ENCODE measurements around the gene TYK2.

The TYK2 gene

DNA sequence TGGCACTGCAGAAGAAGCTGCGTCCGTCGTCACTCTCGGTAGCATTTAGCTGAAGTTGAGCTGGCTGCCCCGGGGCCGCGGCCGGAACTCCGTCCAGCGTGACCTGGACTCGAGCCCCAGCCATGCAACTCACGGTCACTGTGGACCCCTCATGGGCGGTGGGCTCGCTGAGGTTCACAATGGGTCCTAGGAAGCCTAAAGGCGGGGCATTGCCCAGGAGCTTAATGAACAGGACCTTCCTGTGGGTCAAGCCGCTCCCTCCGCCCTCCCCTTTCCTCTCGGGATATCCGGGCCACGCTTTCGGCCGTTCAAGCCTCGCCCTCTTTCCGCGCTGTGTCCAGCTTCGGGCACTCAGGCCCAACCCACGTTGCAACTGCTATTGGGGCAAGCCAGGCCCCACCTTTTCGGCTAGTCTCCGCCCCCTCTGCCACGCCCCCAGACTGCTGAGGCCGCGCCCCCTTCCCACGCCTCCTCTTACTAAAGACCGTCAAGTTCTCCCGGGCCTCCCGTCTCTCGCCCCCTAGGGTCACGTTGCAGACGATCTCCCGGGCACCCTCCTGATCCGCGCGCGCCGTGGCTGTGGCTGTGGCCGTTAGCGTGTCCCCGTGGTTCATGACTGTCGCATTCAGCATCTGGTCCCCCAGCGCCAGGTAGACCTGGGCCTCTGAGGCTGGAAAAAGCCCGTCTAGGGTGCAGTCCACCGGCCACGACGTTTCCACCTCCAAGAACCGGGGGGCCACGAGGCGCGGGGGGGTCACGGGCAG lies 45.6 kb downstream of the TYK2 start:
- no peak overlapping the region for H2AK5ac ChIP-seq (ENCODE audit: low read length)
- H2BK15ac ChIP-seq (replicated peaks; ENCODE audit: low read depth) = no peak overlapping the region
- H2BK5ac ChIP-seq (ENCODE audit: low read length) = no peak overlapping the region
- peak overlapping the region; percentile 84 for H3K56ac ChIP-seq (ENCODE audit: low read length)
- peak overlapping the region; percentile 70 for H3K4me2 ChIP-seq (ENCODE audit: low read length)
- no peak overlapping the region for H2BK120ac ChIP-seq (ENCODE audit: low read depth, low read length)
- no peaks in the 10 kb centered on the region for H3K36me3 ChIP-seq (ENCODE audit: control insufficient read depth, insufficient read depth, low read length)
- H3K27ac ChIP-seq (ENCODE audit: low read depth, low read length) = no peak overlapping the region
- peak overlapping the region; percentile 70 for H3K9ac ChIP-seq (ENCODE audit: low read length)
- no peak overlapping the region for H4K5ac ChIP-seq (ENCODE audit: low read length)
- H4K8ac ChIP-seq (ENCODE audit: low read depth, low read length) = no peak overlapping the region
- no CpG with 5 or more reads among the region's 59 CpGs for WGBS (ENCODE audit: extremely low coverage, insufficient coverage, low lambda C conversion rate)
- H3K27me3 ChIP-seq (ENCODE audit: insufficient read depth, low read length, poor library complexity) = no peaks in the 10 kb centered on the region
- H3K79me1 ChIP-seq (ENCODE audit: low read length) = peaks cover 11% of the 10 kb centered on the region
- no peak overlapping the region for H3K4ac ChIP-seq (ENCODE audit: low read depth, low read length)
- H3K4me1 ChIP-seq (ENCODE audit: control insufficient read depth, low read depth, low read length) = peaks cover 3% of the 10 kb centered on the region
- H3K18ac ChIP-seq (ENCODE audit: low read length) = no peak overlapping the region
- DNase-seq = peak; percentile 92
- H3K4me3 ChIP-seq (ENCODE audit: low read length) = peak overlapping the region; percentile 25
- H3K79me2 ChIP-seq (ENCODE audit: control insufficient read depth, insufficient read depth, low read length) = peaks cover 17% of the 10 kb centered on the region
- no peak overlapping the region for H3K23ac ChIP-seq (ENCODE audit: low read length)

- no peak overlapping the region for H4K8ac ChIP-seq (ENCODE audit: low read depth, low read length)
- H3K27me3 ChIP-seq (ENCODE audit: insufficient read depth, low read length, poor library complexity) = no peaks in the 10 kb centered on the region
- H3K9ac ChIP-seq (ENCODE audit: low read length) = peak overlapping the region; percentile 70
- no peak overlapping the region for H3K4ac ChIP-seq (ENCODE audit: low read depth, low read length)
- H2BK120ac ChIP-seq (ENCODE audit: low read depth, low read length) = no peak overlapping the region
- peak; percentile 24 for DNase-seq
- peak overlapping the region; percentile 70 for H3K4me2 ChIP-seq (ENCODE audit: low read length)
- H3K23ac ChIP-seq (ENCODE audit: low read length) = no peak overlapping the region
- H2AK5ac ChIP-seq (ENCODE audit: low read length) = no peak overlapping the region
- H4K5ac ChIP-seq (ENCODE audit: low read length) = no peak overlapping the region
- H3K4me3 ChIP-seq (ENCODE audit: low read length) = peak overlapping the region; percentile 67
- peaks cover 11% of the 10 kb centered on the region for H3K79me1 ChIP-seq (ENCODE audit: low read length)
- no peak overlapping the region for H3K18ac ChIP-seq (ENCODE audit: low read length)
- WGBS (ENCODE audit: extremely low coverage, insufficient coverage, low lambda C conversion rate) = no CpG with 5 or more reads among the region's 44 CpGs
- H3K36me3 ChIP-seq (ENCODE audit: control insufficient read depth, insufficient read depth, low read length) = no peaks in the 10 kb centered on the region
- H3K79me2 ChIP-seq (ENCODE audit: control insufficient read depth, insufficient read depth, low read length) = peaks cover 17% of the 10 kb centered on the region
- H3K56ac ChIP-seq (ENCODE audit: low read length) = peak overlapping the region; percentile 84
- no peak overlapping the region for H2BK15ac ChIP-seq (replicated peaks; ENCODE audit: low read depth)
- peaks cover 3% of the 10 kb centered on the region for H3K4me1 ChIP-seq (ENCODE audit: control insufficient read depth, low read depth, low read length)
- no peak overlapping the region for H2BK5ac ChIP-seq (ENCODE audit: low read length)
- no peak overlapping the region for H3K27ac ChIP-seq (ENCODE audit: low read depth, low read length)
Observed at GRCh38 chr19:10333758-10334587, 46.4 kb downstream of the TYK2 start.

DNA sequence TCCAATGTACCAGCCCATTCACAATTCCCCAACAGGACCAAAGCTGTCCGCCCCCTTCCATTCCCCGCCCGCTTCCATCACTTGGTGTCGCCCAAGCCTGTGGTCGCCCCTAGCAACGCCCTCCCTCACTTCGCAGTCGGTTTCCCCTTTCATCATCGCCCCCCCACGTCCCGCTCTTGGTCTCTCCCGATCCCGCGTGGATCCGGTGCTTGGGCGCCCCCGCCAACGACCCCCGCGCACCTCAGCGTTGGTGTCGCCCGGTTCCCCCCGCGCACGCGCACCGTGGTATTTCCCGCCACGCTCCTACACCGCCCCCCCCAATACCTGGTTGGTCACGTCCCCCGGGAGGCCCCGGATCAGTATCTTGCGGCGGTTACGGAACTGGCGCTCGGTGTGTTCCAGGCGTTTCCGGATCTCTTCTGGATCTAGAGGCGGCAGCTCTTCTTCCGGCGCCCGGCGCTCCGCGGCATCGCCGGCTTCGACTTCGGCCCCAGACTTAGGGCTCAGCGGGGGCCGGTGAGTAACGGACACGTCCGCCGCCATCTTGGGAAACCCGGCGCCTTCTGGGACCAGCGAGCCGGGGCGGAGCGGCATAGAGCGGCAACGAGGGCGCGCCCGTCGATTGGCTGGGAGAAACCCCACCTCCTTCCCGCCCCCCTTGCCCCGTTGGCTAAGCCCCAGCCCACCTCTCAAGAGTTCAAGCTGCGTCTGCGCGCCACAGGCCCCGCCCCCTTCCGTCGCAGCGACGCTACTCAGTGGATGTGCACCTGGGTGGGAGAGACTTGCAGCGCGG lies 47.2 kb downstream of the TYK2 start, which contains the start of gene RAVER1:
RAVER1 (minus strand) TSS at position 565 of the 793 bp plus-strand sequence; CDS start at position 543, 22 bp downstream.
- no peak within 1 kb of the TSS for H2AK5ac ChIP-seq (ENCODE audit: low read length)
- WGBS (ENCODE audit: extremely low coverage, insufficient coverage, low lambda C conversion rate) = no CpG with 5 or more reads among the region's 82 CpGs
- H3K4me1 ChIP-seq (ENCODE audit: control insufficient read depth, low read depth, low read length) = peaks cover 3% of the 10 kb centered on the region
- no peak within 1 kb of the TSS for H2BK5ac ChIP-seq (ENCODE audit: low read length)
- no peak within 1 kb of the TSS for H4K5ac ChIP-seq (ENCODE audit: low read length)
- H3K56ac ChIP-seq (ENCODE audit: low read length) = peak within 1 kb of the TSS; percentile 92
- peak within 1 kb of the TSS; percentile 74 for H3K4me3 ChIP-seq (ENCODE audit: low read length)
- H4K8ac ChIP-seq (ENCODE audit: low read depth, low read length) = no peak within 1 kb of the TSS
- H3K27me3 ChIP-seq (ENCODE audit: insufficient read depth, low read length, poor library complexity) = no peaks in the 10 kb centered on the region
- no peak within 1 kb of the TSS for H2BK15ac ChIP-seq (replicated peaks; ENCODE audit: low read depth)
- H2BK120ac ChIP-seq (ENCODE audit: low read depth, low read length) = no peak within 1 kb of the TSS
- H3K18ac ChIP-seq (ENCODE audit: low read length) = peak within 1 kb of the TSS; percentile 66
- peaks cover 11% of the 10 kb centered on the region for H3K79me1 ChIP-seq (ENCODE audit: low read length)
- H3K79me2 ChIP-seq (ENCODE audit: control insufficient read depth, insufficient read depth, low read length) = peaks cover 17% of the 10 kb centered on the region
- H3K4ac ChIP-seq (ENCODE audit: low read depth, low read length) = peak within 1 kb of the TSS; percentile 61
- peak; percentile 98 for DNase-seq
- H3K23ac ChIP-seq (ENCODE audit: low read length) = no peak within 1 kb of the TSS
- peak within 1 kb of the TSS; percentile 73 for H3K4me2 ChIP-seq (ENCODE audit: low read length)
- no peaks in the 10 kb centered on the region for H3K36me3 ChIP-seq (ENCODE audit: control insufficient read depth, insufficient read depth, low read length)
- peak within 1 kb of the TSS; percentile 80 for H3K9ac ChIP-seq (ENCODE audit: low read length)
- H3K27ac ChIP-seq (ENCODE audit: low read depth, low read length) = peak within 1 kb of the TSS; percentile 64

DNA sequence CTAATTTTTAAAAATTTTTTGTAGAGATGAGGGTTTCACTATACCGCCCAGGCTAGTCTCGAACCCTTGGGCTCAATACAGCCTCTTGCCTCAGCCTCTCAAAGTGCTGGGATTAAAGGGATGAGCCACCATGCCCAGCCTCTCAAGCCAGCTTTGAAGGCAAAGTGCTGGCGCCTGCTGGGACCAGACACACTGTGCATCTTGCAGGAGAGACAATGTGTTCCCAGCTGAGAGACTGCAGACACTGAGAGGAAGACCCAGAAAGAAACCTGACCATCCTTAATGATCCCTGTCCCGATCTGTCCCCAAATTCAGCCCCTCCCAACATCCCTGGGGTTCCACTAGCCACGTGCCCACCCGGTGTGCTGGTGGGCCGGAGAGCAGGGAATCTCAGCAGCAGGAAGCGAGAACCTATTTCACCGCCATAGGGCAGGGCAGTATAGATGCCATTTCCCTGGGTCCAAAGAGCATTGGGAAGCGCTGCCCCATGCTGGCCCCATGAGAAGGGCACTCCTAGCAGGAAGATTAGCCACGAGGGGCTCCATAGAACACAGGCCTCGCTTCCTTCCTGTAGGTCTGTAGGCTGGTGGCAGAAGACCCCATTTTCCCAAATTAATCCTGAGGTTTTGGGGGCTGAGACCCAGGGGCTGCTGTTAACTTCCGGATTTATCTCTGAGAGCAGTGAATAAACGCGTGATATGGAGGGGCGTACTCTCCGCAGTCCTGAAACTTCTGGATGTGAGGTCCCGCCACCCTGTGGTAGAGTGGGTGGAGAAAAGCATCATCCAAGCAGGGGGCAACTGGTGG lies 48.0 kb downstream of the TYK2 start:
- Histone ChIP-seq H2BK120ac (ENCODE audit: low read depth, low read length) (no peak overlapping the region), H3K4me3 (ENCODE audit: low read length) (peak overlapping the region; percentile 74), H3K4me2 (ENCODE audit: low read length) (peak overlapping the region; percentile 73), H3K4ac (ENCODE audit: low read depth, low read length) (no peak overlapping the region), H3K27ac (ENCODE audit: low read depth, low read length) (no peak overlapping the region), H3K27me3 (ENCODE audit: insufficient read depth, low read length, poor library complexity) (no peaks in the 10 kb centered on the region), H2BK15ac (replicated peaks; ENCODE audit: low read depth) (no peak overlapping the region), H2BK5ac (ENCODE audit: low read length) (no peak overlapping the region), H4K5ac (ENCODE audit: low read length) (no peak overlapping the region), H3K36me3 (ENCODE audit: control insufficient read depth, insufficient read depth, low read length) (peaks cover 4% of the 10 kb centered on the region), H4K8ac (ENCODE audit: low read depth, low read length) (no peak overlapping the region), H3K79me2 (ENCODE audit: control insufficient read depth, insufficient read depth, low read length) (peaks cover 17% of the 10 kb centered on the region), H3K79me1 (ENCODE audit: low read length) (peaks cover 11% of the 10 kb centered on the region), H3K56ac (ENCODE audit: low read length) (peak overlapping the region; percentile 92), H3K23ac (ENCODE audit: low read length) (no peak overlapping the region), H3K4me1 (ENCODE audit: control insufficient read depth, low read depth, low read length) (peaks cover 3% of the 10 kb centered on the region), H2AK5ac (ENCODE audit: low read length) (no peak overlapping the region), H3K9ac (ENCODE audit: low read length) (peak overlapping the region; percentile 80), H3K18ac (ENCODE audit: low read length) (no peak overlapping the region)
- WGBS (ENCODE audit: extremely low coverage, insufficient coverage, low lambda C conversion rate) = no CpG with 5 or more reads among the region's 18 CpGs
- DNase-seq = no peak

- no peak overlapping the region for H2BK15ac ChIP-seq (replicated peaks; ENCODE audit: low read depth)
- H2BK120ac ChIP-seq (ENCODE audit: low read depth, low read length) = no peak overlapping the region
- no peak overlapping the region for H3K56ac ChIP-seq (ENCODE audit: low read length)
- no peak overlapping the region for H4K5ac ChIP-seq (ENCODE audit: low read length)
- H3K23ac ChIP-seq (ENCODE audit: low read length) = no peak overlapping the region
- H3K36me3 ChIP-seq (ENCODE audit: control insufficient read depth, insufficient read depth, low read length) = peaks cover 7% of the 10 kb centered on the region
- H3K27me3 ChIP-seq (ENCODE audit: insufficient read depth, low read length, poor library complexity) = no peaks in the 10 kb centered on the region
- no peak overlapping the region for H3K4me2 ChIP-seq (ENCODE audit: low read length)
- no peak overlapping the region for H4K8ac ChIP-seq (ENCODE audit: low read depth, low read length)
- H3K4me3 ChIP-seq (ENCODE audit: low read length) = no peak overlapping the region
- H3K79me1 ChIP-seq (ENCODE audit: low read length) = peaks cover 11% of the 10 kb centered on the region
- no peak overlapping the region for H2BK5ac ChIP-seq (ENCODE audit: low read length)
- H3K9ac ChIP-seq (ENCODE audit: low read length) = no peak overlapping the region
- H3K27ac ChIP-seq (ENCODE audit: low read depth, low read length) = no peak overlapping the region
- no CpG with 5 or more reads among the region's 13 CpGs for WGBS (ENCODE audit: extremely low coverage, insufficient coverage, low lambda C conversion rate)
- H3K18ac ChIP-seq (ENCODE audit: low read length) = no peak overlapping the region
- peaks cover 17% of the 10 kb centered on the region for H3K79me2 ChIP-seq (ENCODE audit: control insufficient read depth, insufficient read depth, low read length)
- H3K4me1 ChIP-seq (ENCODE audit: control insufficient read depth, low read depth, low read length) = peaks cover 3% of the 10 kb centered on the region
- H3K4ac ChIP-seq (ENCODE audit: low read depth, low read length) = no peak overlapping the region
- H2AK5ac ChIP-seq (ENCODE audit: low read length) = no peak overlapping the region
- no peak for DNase-seq
Observed at GRCh38 chr19:10329555-10329954, 50.8 kb downstream of the TYK2 start.
